GM20431 (cell line): ENCODE results near the gene WDHD1.
"Not testable (repeated sequence)": the region's sequence is repeated elsewhere in the genome, so short reads cannot be mapped to it uniquely, and the experiment has no call there.

ENCODE experiments used
- in situ Hi-C: fragments of 300-500 bp; cut with MseI, MboI; formaldehyde crosslinking; loops from one replicate; pipeline ENCODE4 v1.15.0; 2020; ENCODE audit warnings: low sequenced_read_pairs; ENCODE audit not compliant: unreplicated experiment

Gene WDHD1, protein sequence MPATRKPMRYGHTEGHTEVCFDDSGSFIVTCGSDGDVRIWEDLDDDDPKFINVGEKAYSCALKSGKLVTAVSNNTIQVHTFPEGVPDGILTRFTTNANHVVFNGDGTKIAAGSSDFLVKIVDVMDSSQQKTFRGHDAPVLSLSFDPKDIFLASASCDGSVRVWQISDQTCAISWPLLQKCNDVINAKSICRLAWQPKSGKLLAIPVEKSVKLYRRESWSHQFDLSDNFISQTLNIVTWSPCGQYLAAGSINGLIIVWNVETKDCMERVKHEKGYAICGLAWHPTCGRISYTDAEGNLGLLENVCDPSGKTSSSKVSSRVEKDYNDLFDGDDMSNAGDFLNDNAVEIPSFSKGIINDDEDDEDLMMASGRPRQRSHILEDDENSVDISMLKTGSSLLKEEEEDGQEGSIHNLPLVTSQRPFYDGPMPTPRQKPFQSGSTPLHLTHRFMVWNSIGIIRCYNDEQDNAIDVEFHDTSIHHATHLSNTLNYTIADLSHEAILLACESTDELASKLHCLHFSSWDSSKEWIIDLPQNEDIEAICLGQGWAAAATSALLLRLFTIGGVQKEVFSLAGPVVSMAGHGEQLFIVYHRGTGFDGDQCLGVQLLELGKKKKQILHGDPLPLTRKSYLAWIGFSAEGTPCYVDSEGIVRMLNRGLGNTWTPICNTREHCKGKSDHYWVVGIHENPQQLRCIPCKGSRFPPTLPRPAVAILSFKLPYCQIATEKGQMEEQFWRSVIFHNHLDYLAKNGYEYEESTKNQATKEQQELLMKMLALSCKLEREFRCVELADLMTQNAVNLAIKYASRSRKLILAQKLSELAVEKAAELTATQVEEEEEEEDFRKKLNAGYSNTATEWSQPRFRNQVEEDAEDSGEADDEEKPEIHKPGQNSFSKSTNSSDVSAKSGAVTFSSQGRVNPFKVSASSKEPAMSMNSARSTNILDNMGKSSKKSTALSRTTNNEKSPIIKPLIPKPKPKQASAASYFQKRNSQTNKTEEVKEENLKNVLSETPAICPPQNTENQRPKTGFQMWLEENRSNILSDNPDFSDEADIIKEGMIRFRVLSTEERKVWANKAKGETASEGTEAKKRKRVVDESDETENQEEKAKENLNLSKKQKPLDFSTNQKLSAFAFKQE

DNA sequence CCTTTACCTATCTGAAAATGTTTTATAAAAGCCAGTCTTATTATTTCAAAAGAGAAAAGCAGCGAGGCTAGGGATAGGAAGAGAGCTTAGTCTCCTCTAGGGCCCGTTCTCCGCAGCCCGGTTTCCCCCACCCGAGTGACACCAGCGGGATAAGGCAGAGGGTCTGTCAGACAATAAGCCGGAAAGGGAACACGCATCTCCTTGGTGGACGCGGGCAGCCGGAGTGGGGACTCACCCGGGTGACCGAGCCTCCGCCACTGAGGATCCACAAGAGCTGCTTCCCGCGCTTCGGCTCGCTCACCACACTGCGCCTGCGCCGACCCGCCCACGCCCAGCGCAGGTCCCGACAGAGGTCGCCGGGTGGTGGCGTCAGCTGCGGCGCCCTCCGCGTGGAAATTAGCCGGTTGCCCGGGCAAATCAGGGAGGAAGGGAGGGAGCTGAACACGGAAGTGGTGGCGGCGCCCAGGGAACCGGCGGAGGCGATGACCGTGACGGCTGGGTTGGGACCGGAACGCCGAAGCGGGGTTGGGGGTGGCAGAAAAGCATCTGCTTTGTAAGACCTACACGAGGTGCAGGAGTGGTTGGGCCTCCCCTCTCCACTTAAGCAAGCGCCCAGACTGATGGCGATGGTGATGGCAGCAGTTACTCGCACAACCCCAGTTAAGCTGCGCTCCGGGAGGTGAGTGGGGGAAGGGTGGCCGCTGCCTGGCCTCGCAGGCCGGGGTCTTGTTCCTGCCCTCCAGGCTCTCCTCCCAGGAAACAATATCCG lies at the start of gene WDHD1, which contains the start of gene SOCS4:
TSS of gene WDHD1 (minus strand) at position 307 of the 769 bp plus-strand sequence. CDS start 312 bp downstream, outside the sequence.
TSS of gene SOCS4 (plus strand) at position 444 of the 769 bp plus-strand sequence. CDS start 15,806 bp downstream, outside the sequence.
- in situ Hi-C loops = no loop called here

- in situ Hi-C loops = no loop called here
Observed at GRCh38 chr14:55075628-55076175, 48.8 kb upstream of the WDHD1 start.

- in situ Hi-C loops = no loop called here
Observed at GRCh38 chr14:55074662-55075061, 47.8 kb upstream of the WDHD1 start.

DNA sequence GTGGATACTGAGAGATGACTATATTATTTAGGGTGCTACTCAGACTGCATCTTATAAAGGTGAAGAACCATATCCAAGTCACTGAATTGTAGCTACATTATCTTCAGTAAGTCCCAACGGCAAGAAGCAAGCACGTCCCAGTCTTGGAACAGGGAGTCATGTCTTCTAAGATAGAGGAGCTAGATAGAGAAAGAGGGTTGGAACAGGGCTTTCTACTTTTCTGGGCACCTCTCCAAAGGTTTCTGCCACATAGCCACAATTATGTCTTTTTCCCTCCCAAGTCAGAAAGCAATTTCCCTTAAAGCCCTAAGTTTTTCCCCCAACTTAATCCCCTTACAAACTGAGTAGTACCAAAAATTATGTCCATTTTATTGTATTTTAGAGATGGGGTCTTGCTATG lies 47.0 kb upstream of the WDHD1 start:
- in situ Hi-C loops = no loop called here

- in situ Hi-C loops = no loop called here
Observed at GRCh38 chr14:55071870-55072640, 45.2 kb upstream of the WDHD1 start.

DNA sequence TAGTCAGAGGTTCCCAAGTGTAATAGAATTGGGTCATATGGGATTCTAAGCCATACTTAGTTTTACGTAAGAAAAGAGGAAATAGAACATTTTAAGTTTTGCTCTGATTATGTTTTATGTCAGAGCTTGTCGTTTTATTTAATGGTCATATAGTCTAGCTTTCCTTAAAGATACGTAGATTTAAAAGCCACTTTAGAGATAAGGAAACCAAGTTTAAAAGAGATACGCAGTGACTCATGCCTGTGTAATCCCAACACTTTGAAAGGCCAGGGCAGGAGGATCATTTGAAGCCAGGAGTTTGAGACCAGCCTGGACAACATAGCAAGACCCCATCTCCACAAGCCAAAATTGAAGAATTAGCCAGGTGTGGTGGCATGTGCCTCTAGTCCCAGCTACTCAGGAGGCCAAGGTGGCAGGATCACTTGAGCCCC lies 44.1 kb upstream of the WDHD1 start:
- in situ Hi-C loops = no loop called here

- in situ Hi-C loops = no loop called here
Observed at GRCh38 chr14:55066223-55066622, 39.3 kb upstream of the WDHD1 start.

GRCh38 chr14:55065411-55065810 lies 38.5 kb upstream of the WDHD1 start:
- in situ Hi-C loops = no loop called here

- in situ Hi-C loops = not testable (repeated sequence)
Observed at GRCh38 chr14:55064896-55065295, 38.0 kb upstream of the WDHD1 start.

- in situ Hi-C loops = no loop called here
Observed at GRCh38 chr14:55062517-55063351, 35.8 kb upstream of the WDHD1 start.

DNA sequence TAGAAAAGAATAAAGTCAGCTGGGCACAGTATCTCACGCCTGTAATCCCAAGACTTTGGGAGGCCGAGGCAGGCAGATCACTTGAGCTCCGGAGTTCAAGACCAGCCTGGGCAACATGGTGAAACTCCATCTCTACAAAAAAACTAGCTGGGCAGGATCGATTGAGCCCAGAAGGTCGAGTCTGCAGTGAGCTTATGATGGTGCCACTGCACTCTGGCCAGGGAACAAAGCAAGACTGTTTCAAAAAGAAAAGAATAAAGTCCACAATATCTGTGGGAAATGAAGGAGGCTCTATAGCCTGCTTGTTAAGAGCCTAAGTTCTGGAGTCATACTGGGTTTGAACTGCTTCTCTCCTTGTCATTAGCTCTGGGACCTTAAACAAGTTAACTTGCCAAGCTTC lies 32.4 kb upstream of the WDHD1 start:
- in situ Hi-C loops = no loop called here

DNA sequence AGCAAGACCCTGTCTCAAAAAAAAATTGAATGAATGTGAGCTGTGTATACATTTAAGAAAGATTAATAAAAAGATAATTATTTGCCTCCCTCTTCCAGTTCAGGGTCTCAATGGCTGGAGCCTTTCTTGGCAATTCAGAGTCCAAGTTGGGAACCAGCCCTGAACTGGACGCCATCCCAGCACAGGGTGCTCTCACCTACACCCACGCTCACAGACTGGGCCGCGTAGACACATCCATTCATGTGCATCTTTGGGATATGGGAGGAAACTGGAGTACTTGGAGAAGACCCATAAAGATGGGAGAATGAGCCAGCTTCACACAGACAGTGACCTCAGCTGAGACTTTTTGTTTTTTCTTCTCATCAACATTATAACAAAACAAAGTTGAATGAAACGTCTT lies 31.0 kb upstream of the WDHD1 start:
- in situ Hi-C loops = no loop called here

GRCh38 chr14:55054098-55054497 lies 27.2 kb upstream of the WDHD1 start:
- in situ Hi-C loops = no loop called here

DNA sequence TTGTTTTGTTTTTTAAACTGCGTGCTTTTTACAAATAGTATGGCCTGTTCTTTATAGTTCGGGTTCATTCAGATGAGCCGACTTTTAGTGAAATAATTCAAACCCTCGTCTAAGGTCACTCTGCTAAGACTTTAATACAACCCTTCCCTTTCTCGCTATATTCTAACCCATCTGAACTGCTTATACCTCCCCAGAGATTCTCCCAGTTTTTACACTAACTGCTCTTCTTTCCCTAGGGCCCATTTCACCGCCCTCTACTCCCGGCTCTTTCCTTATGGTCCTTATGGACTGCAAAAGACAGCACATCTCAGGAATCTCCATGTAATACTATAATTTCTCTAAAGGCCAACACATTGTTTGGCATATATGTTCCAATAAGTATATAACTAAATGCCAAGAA lies 26.6 kb upstream of the WDHD1 start:
- in situ Hi-C loops = no loop called here

- in situ Hi-C loops = no loop called here
Observed at GRCh38 chr14:55053018-55053417, 26.1 kb upstream of the WDHD1 start.

- in situ Hi-C loops = no loop called here
Observed at GRCh38 chr14:55052269-55052930, 25.5 kb upstream of the WDHD1 start.
